Measurements from ENCODE around the gene KRTAP11-1. TPM values are rescaled to one million over a fixed set of nuclear protein-coding genes. Genes with fewer than 3 reads are reported as not detected.

KRTAP11-1 gene
- total RNA-seq, 4 donors from 2014 or later: not detected

DNA sequence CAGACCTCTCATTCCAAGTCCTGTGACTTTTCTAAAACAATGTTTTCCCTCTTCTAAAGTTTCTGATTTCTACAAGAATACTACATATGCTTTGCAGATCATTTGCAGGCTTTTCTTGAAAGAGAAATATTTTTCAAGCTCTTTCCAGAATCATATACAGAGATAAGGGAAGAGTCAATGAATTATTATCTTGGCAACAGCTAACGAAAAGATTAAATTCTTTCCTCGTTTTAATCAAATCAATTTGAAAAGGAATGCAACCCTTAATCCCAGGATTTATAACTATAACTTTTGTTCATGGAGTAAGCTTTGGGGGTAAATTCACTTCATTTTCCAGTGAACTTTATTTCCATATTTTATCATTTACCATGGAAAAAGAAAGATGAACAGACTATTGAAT lies 6.9 kb downstream of the KRTAP11-1 start:
- TF ChIP-seq, protein P1, sequence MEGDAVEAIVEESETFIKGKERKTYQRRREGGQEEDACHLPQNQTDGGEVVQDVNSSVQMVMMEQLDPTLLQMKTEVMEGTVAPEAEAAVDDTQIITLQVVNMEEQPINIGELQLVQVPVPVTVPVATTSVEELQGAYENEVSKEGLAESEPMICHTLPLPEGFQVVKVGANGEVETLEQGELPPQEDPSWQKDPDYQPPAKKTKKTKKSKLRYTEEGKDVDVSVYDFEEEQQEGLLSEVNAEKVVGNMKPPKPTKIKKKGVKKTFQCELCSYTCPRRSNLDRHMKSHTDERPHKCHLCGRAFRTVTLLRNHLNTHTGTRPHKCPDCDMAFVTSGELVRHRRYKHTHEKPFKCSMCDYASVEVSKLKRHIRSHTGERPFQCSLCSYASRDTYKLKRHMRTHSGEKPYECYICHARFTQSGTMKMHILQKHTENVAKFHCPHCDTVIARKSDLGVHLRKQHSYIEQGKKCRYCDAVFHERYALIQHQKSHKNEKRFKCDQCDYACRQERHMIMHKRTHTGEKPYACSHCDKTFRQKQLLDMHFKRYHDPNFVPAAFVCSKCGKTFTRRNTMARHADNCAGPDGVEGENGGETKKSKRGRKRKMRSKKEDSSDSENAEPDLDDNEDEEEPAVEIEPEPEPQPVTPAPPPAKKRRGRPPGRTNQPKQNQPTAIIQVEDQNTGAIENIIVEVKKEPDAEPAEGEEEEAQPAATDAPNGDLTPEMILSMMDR (IDR thresholded peaks at IDR 0.05; ENCODE audit: low read depth): no peak

DNA sequence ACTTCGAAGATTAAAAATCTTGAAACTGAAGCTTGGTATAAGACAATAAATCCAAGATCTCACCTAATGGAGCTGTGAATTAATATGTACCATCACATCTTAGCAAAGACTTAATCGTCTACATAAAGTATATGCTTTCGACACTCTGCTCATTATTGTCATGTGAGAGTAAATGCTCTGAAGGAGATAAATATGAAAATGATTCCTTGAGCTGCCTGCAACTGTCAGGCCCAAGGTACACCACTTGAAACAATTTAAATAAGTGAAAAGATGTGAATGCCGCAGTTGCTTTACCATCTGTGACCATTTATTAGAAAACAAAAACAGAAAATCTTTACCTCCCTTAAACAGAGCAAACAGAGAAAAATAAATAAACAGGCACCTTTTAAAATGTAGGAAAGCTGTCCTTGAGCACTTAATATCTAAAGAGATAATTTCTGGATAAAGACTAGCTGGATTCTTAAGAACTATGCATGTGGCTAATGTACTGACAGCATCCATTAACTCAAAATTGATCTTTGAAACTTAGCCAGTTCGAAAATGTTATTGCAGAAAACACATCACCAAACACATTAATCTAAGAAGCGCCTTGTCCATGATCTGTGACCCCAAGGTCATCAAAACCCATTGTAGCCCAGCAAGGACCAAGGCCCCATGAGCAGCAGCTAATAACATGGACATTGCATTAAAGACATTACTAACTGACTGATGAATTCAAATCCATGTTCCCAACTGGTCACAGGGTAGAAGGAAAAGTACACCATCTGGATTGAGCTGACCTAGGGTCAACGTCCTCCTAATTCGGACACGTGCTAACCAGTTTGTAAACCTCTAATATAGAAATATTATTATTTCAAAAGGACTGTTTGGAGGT lies 33.5 kb downstream of the KRTAP11-1 start:
- TF ChIP-seq, protein P1 (IDR thresholded peaks at IDR 0.05; ENCODE audit: low read depth): no peak

DNA sequence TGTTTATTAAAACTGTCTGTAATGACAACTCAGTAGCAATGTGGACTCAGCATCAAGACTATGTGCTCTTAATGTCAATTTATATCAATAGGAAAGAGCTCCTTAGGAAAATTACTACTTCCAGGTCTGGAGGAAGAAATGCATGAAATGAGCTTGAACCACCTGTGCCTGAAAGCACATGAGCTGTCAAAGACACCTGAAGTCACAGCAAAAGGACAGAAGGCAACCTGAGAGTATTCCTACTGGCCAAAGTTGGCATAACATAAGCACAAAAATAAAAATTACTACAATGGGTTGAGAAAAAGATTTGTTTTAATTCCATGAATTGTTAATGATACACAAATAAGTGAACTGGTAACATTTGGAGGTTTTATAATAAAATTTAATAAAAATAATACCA lies 38.4 kb downstream of the KRTAP11-1 start:
- TF ChIP-seq, protein P1 (IDR thresholded peaks at IDR 0.05; ENCODE audit: low read depth): no peak

DNA sequence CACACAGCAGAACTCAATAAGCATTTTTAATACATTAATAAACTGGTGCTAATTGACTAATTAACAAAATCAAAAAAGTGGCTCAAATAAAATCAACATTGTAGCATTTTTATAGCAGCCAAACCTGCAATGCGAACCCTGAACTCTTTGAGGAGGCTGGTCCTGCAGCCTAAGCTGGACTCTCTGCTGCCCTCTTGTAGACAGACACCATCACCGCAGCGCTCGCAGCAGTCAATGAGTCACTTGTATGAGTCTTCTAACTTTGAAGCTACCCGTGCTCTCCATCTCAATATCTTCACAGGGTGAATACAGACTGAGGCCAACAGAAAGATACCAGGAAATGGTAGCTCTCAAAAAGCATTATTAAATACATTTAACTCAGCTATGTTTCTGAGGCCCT lies 42.1 kb downstream of the KRTAP11-1 start:
- TF ChIP-seq, protein P1 (IDR thresholded peaks at IDR 0.05; ENCODE audit: low read depth): no peak

DNA sequence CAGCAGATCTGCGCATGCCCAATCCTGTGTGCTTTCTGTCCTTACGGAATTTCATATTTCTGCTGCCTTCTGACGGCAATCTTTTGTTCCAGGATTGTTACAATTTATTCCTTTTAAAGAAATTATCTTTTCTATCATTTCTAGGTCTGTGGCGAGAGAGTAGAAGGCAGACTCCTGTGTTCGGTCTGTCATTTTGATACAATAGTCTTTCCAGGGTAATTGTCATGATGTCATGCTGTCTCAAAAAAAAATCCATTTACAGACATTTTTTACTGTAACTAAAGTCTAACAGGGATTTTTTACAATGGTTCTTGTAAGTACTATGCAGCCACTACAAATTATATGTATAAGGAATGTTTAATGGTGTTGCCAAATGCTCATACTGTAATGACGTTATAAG lies 42.8 kb downstream of the KRTAP11-1 start:
- TF ChIP-seq, protein P1 (IDR thresholded peaks at IDR 0.05; ENCODE audit: low read depth): no peak

DNA sequence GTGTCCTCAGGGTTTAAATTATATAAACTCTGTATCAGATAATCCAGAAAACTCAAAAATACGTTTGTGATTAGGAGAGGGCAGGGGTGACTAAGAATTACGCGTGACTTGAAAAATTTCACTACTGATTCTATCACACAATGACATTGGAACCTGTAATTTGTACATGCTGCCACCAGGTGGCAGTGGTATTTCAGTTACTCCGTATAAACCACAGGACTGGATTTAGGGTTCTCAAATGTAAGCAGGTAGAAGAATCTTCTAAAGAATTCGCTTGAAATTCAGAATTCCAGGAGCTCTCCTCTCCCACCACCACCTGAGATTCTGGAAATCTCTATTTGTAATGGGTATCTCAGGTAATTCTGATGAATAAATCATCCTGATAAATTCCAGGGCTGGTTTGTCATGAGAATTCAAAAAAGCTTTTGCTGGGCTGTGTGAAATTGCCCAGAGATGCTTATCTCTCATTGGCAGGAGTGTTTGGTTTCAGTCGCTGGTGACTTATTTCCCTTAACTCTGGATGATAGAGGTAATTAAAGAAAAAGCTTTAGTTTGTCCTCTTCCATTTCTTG lies 50.1 kb downstream of the KRTAP11-1 start:
- TF ChIP-seq, protein P1 (IDR thresholded peaks at IDR 0.05; ENCODE audit: low read depth): no peak

Other genes with a start within 250 kb of the KRTAP11-1 start
- gene KRTAP20-2, start 246.4 kb downstream of the KRTAP11-1 start, total RNA-seq: not detected
- not detected for gene KRTAP20-3, start 238.7 kb downstream of the KRTAP11-1 start, total RNA-seq
- not detected for gene KRTAP21-3, start 162.8 kb downstream of the KRTAP11-1 start, total RNA-seq
- gene KRTAP21-2, start 134.3 kb downstream of the KRTAP11-1 start, total RNA-seq: not detected
- not detected for gene KRTAP21-1, start 126.2 kb downstream of the KRTAP11-1 start, total RNA-seq
- gene KRTAP8-1, start 68.3 kb downstream of the KRTAP11-1 start, total RNA-seq: not detected
- not detected for gene KRTAP7-1, start 51.8 kb downstream of the KRTAP11-1 start, total RNA-seq
- not detected for gene KRTAP19-8, start 156.9 kb upstream of the KRTAP11-1 start, total RNA-seq